Prostate gland (tissue), 2 donors: Measurements from ENCODE around the gene PRDM13.

Source experiments
- POLR2AphosphoS5 ChIP-seq: sonication (generic); formaldehyde crosslinking; IDR thresholded peaks from one replicate; pipeline ENCODE4 v1.6.1; 2017; ENCODE audit warnings: antibody characterized with exemption
- TF ChIP-seq, protein P1 (sequence below), 4 experiments: fragments of 200-600 bp in 2 of 4; fragments of 450-650 bp in 2 of 4; sonication (generic) in 2 of 4; IDR thresholded peaks; 1 replicate in 3 of 4; 2 replicates in 1 of 4; pipeline ENCODE4 v1.5.1; 2016 to 2019; ENCODE audit warnings: antibody characterized with exemption in 4 of 4, mild to moderate bottlenecking in 2 of 4, moderate library complexity in 2 of 4

DNA sequence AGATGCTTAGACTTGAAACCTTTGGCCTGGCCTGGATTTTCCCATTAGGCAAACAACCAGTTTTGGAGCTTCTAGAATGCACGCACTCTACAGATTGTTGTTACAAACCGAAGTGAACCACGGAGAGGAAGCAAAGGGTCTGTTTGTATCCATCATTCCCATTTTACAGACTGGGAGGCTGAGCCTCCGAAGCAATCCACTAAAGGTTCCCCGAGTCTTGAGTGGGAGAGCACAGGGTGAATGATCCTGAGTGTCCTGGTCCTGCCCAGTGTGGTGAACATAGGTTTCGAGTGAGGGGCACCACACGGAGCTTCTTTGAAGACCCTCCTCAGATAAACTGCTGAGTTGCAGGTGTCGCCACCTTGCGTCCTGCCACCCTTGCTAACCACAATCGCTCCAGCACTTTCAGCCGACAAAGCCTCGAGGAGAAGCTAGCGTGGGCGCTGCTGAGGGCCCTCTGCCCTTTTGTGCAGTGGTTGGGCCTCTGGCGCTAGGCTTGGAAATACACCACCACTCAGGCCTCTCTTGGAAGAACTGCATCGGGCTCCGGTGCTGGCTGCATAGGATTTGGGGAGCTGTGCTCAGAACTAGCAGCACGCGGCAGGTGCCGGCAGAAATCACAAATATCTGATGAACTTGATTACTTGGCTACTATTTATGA is 1.4 kb upstream of the PRDM13 start:
- TF ChIP-seq, protein P1, sequence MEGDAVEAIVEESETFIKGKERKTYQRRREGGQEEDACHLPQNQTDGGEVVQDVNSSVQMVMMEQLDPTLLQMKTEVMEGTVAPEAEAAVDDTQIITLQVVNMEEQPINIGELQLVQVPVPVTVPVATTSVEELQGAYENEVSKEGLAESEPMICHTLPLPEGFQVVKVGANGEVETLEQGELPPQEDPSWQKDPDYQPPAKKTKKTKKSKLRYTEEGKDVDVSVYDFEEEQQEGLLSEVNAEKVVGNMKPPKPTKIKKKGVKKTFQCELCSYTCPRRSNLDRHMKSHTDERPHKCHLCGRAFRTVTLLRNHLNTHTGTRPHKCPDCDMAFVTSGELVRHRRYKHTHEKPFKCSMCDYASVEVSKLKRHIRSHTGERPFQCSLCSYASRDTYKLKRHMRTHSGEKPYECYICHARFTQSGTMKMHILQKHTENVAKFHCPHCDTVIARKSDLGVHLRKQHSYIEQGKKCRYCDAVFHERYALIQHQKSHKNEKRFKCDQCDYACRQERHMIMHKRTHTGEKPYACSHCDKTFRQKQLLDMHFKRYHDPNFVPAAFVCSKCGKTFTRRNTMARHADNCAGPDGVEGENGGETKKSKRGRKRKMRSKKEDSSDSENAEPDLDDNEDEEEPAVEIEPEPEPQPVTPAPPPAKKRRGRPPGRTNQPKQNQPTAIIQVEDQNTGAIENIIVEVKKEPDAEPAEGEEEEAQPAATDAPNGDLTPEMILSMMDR (IDR thresholded peaks at IDR 0.05): no peak
- no peak for TF ChIP-seq POLR2AphosphoS5
